H1 (cell line): ENCODE results near the gene UTP14C. TPM values are rescaled to one million over a fixed set of nuclear protein-coding genes. Genes with fewer than 3 reads are reported as not detected.

Experiments used
- CTCF ChIA-PET: fragments of 300-600 bp; sonication (Branson Sonifier 250); formaldehyde crosslinking; loops from one replicate; lab custom pipeline; 2021; ENCODE audit not compliant: partially characterized antibody; lab: Charles Lee
- POLR2A ChIA-PET: fragments of 300-600 bp; sonication (Branson Sonifier 250); formaldehyde crosslinking; loops from one replicate; lab custom pipeline; 2021; ENCODE audit warnings: inconsistent platforms; ENCODE audit not compliant: partially characterized antibody; lab: Charles Lee
- DNase-seq, 2 experiments: peaks; one replicate each; pipeline versions ENCODE4 v3.0.0 to v3.0.0-alpha.2; 2010 to 2022; ENCODE audit warnings: low spot score in 2 of 2, low read depth in 1 of 2, mixed read lengths in 1 of 2
- FAIRE-seq: peaks from 2 replicates; lab custom pipeline; 2011; peaks lifted over from hg19 to GRCh38; lab: Jason Lieb, UNC
- H2AFZ ChIP-seq: 2 replicates; pipeline ENCODE4 v1.8.1; 2012; ENCODE audit warnings: low read length, inconsistent platforms
- H2AK5ac ChIP-seq: 2 replicates; pipeline ENCODE4 v1.6.1; 2013; ENCODE audit warnings: low read depth, low read length
- H2BK120ac ChIP-seq: replicated peaks from 2 replicates; pipeline ENCODE3; 2013; ENCODE audit warnings: low read depth, low read length, inconsistent platforms
- H2BK12ac ChIP-seq: 2 replicates; pipeline ENCODE4 v1.6.1; 2013; ENCODE audit warnings: low read depth, low read length
- H2BK15ac ChIP-seq: 2 replicates; pipeline ENCODE4 v1.6.1; 2013; ENCODE audit warnings: low read length
- H2BK20ac ChIP-seq: 2 replicates; pipeline ENCODE4 v1.6.1; 2013; ENCODE audit warnings: low read length
- H2BK5ac ChIP-seq: 2 replicates; pipeline ENCODE4 v1.6.1; 2013; ENCODE audit warnings: low read depth, low read length
- H3K14ac ChIP-seq: 2 replicates; pipeline ENCODE4 v1.6.1; 2013; ENCODE audit warnings: inconsistent platforms; ENCODE audit not compliant: insufficient read length
- H3K18ac ChIP-seq: 2 replicates; pipeline ENCODE4 v1.6.1; 2013; ENCODE audit warnings: low read length; ENCODE audit errors: extremely low read depth
- H3K23ac ChIP-seq: 2 replicates; pipeline ENCODE4 v1.6.1; 2013; ENCODE audit warnings: inconsistent platforms; ENCODE audit not compliant: insufficient read length
- H3K23me2 ChIP-seq: 2 replicates; pipeline ENCODE4 v1.6.1; 2013; ENCODE audit warnings: low read depth, low read length
- H3K27ac ChIP-seq: 2 replicates; pipeline ENCODE4 v1.6.1; 2011; ENCODE audit warnings: low read depth, low read length, inconsistent platforms
- H3K27me3 ChIP-seq, 4 experiments: replicated peaks in 1 of 4; 1 replicate in 1 of 4; 2 replicates in 3 of 4; pipeline versions ENCODE4 v1.6.1 to v1.8.1; 2011 to 2013; ENCODE audit warnings: low read length in 3 of 4, mild to moderate bottlenecking in 3 of 4, inconsistent platforms in 2 of 4, mixed read lengths in 2 of 4, moderate library complexity in 1 of 4; ENCODE audit not compliant: control insufficient read depth in 3 of 4, insufficient read depth in 3 of 4; ENCODE audit errors: extremely low read depth in 1 of 4
- H3K36me3 ChIP-seq, 4 experiments: 2 replicates each; pipeline versions ENCODE4 v1.6.1 to v1.8.1; 2011 to 2013; ENCODE audit warnings: mild to moderate bottlenecking in 4 of 4, low read length in 3 of 4, moderate library complexity in 2 of 4, control low read depth in 1 of 4, inconsistent platforms in 1 of 4; ENCODE audit not compliant: insufficient read depth in 4 of 4, control insufficient read depth in 2 of 4
- H3K4ac ChIP-seq: replicated peaks from 2 replicates; pipeline ENCODE3; 2013; ENCODE audit warnings: low read length, low read depth, mixed read lengths, inconsistent platforms; ENCODE audit not compliant: insufficient read length
- H3K4me1 ChIP-seq, 4 experiments: replicated peaks in 1 of 4; 1 replicate in 1 of 4; 2 replicates in 3 of 4; pipeline versions ENCODE4 v1.6.1 to v1.8.1; 2011 to 2013; ENCODE audit warnings: low read length in 3 of 4, inconsistent platforms in 2 of 4, mixed read lengths in 1 of 4; ENCODE audit not compliant: insufficient read depth in 4 of 4, control insufficient read depth in 3 of 4
- H3K4me2 ChIP-seq, 2 experiments: 2 replicates each; pipeline versions ENCODE4 v1.6.1 to v1.8.1; 2011 to 2013; ENCODE audit warnings: low read depth in 2 of 2, low read length in 2 of 2, control low read depth in 1 of 2, inconsistent platforms in 1 of 2, mild to moderate bottlenecking in 1 of 2; ENCODE audit not compliant: insufficient read depth in 1 of 2
- H3K4me3 ChIP-seq, 4 experiments: fragments of 200-600, 300-600 bp in 1 of 4; sonication (generic), shearing (Covaris generic), sonication (Bioruptor Twin) in 1 of 4; 2 replicates each; pipeline versions ENCODE4 v1.5.1 to v1.8.1; 2011 to 2016; ENCODE audit warnings: low read length in 4 of 4, low read depth in 3 of 4, control low read depth in 2 of 4, inconsistent platforms in 2 of 4, mild to moderate bottlenecking in 2 of 4, mixed read lengths in 1 of 4, moderate library complexity in 1 of 4; ENCODE audit not compliant: insufficient read depth in 2 of 4; ENCODE audit errors: extremely low read depth in 1 of 4
- H3K56ac ChIP-seq: replicated peaks from 2 replicates; pipeline ENCODE3; 2013; ENCODE audit warnings: low read depth, mild to moderate bottlenecking, mixed read lengths, low read length, inconsistent platforms; ENCODE audit not compliant: insufficient read length
- H3K79me1 ChIP-seq: 2 replicates; pipeline ENCODE4 v1.6.1; 2013; ENCODE audit warnings: low read depth, low read length, control low read depth
- H3K79me2 ChIP-seq, 2 experiments: 2 replicates each; pipeline versions ENCODE4 v1.6.1 to v1.8.1; 2012 to 2013; ENCODE audit warnings: low read length in 2 of 2, mild to moderate bottlenecking in 2 of 2, inconsistent platforms in 1 of 2; ENCODE audit not compliant: insufficient read depth in 2 of 2, control insufficient read depth in 1 of 2
- H3K9ac ChIP-seq, 4 experiments: replicated peaks in 1 of 4; 1 replicate in 1 of 4; 2 replicates in 3 of 4; pipeline versions ENCODE4 v1.6.1 to v1.8.1; 2011 to 2013; ENCODE audit warnings: low read depth in 3 of 4, low read length in 3 of 4, control low read depth in 2 of 4, mild to moderate bottlenecking in 2 of 4, moderate library complexity in 2 of 4, inconsistent platforms in 1 of 4; ENCODE audit errors: extremely low read depth in 1 of 4
- H3K9me3 ChIP-seq, 2 experiments: 2 replicates each; pipeline versions ENCODE4 v1.6.1 to v1.8.1; 2012 to 2013; ENCODE audit warnings: mild to moderate bottlenecking in 2 of 2, moderate library complexity in 2 of 2, control low read depth in 1 of 2, inconsistent platforms in 1 of 2, low read depth in 1 of 2, low read length in 1 of 2, mixed read lengths in 1 of 2; ENCODE audit not compliant: insufficient read depth in 2 of 2
- H4K20me1 ChIP-seq, 2 experiments: replicated peaks in 1 of 2; 2 replicates each; pipeline versions ENCODE3 to v1.8.1; 2011 to 2013; ENCODE audit warnings: inconsistent platforms in 2 of 2, low read length in 2 of 2, mild to moderate bottlenecking in 1 of 2; ENCODE audit not compliant: insufficient read depth in 2 of 2, control insufficient read depth in 1 of 2
- H4K5ac ChIP-seq: 2 replicates; pipeline ENCODE4 v1.6.1; 2013; ENCODE audit warnings: low read length, low read depth, mixed read lengths, inconsistent platforms; ENCODE audit not compliant: insufficient read length
- H4K8ac ChIP-seq: 2 replicates; pipeline ENCODE4 v1.8.0; 2013; ENCODE audit warnings: mild to moderate bottlenecking, moderate library complexity, low read length, inconsistent platforms; ENCODE audit not compliant: insufficient read depth; ENCODE audit errors: extremely low read depth
- H4K91ac ChIP-seq: replicated peaks from 2 replicates; pipeline ENCODE3; 2013; ENCODE audit warnings: low read length, mixed read lengths, inconsistent platforms; ENCODE audit not compliant: insufficient read length
- GABPA ChIP-seq: IDR thresholded peaks from 2 replicates; pipeline ENCODE4 v1.6.1; 2011; ENCODE audit warnings: mild to moderate bottlenecking, low read length, moderate library complexity, borderline replicate concordance; ENCODE audit not compliant: insufficient read depth
- JUND ChIP-seq: IDR thresholded peaks from 2 replicates; pipeline ENCODE4 v1.6.1; 2011; ENCODE audit warnings: mild to moderate bottlenecking, improper control_type of control experiment, low read length
- WGBS, 2 experiments: shearing (Covaris generic) in 1 of 2; methylation state at CpG; one replicate each; pipeline versions ENCODE4 v1.1.6 to v1.1.7; 2013 to 2015; ENCODE audit warnings: low lambda C conversion rate in 2 of 2, mixed read lengths in 2 of 2, inconsistent platforms in 1 of 2, low coverage in 1 of 2, missing lambda C conversion rate in 1 of 2; ENCODE audit not compliant: insufficient replicate concordance in 2 of 2, insufficient coverage in 1 of 2, insufficient read length in 1 of 2; ENCODE audit errors: extremely low coverage in 1 of 2, missing lambda C conversion rate in 1 of 2; 5-methylcytosine and 5-hydroxymethylcytosine counted together
- polyA plus RNA-seq, 7 experiments: library from polyadenylated mRNA; depleted of rRNA in 3 of 7; stranded (reverse) in 5 of 7; unstranded in 2 of 7; fragments of >200 nt in 5 of 7; fragments of 200-250 nt in 2 of 7; gene quantifications; 1 replicate in 5 of 7; 2 replicates in 1 of 7; 4 replicates in 1 of 7; pipeline versions ENCODE4 v1.2.1 to v1.2.3, GENCODE V29; 2011 to 2013; ENCODE audit warnings: missing spikeins in 2 of 7, mixed read lengths in 2 of 7
- total RNA-seq: library from RNA; stranded (reverse); fragmentation: NEBNext Ultra II Directional; extraction: Animal tissue kit (Norgen Biotek cat#: 25700); gene quantifications from 2 replicates; pipeline ENCODE4 v1.2.1, GENCODE V29; 2021

The UTP14C gene
- total and polyA plus RNA-seq, 2 of the 8 experiments (the other 6 are each of a cell fraction or from before 2014, with no cell fraction given): 6.8 to 22.7 TPM

- H3K56ac ChIP-seq: no peak overlapping the region
- no peaks in the 10 kb centered on the region for H3K27me3 ChIP-seq
- no peak overlapping the region for H2BK12ac ChIP-seq
- no peak overlapping the region for H2BK120ac ChIP-seq
- H4K5ac ChIP-seq: no peak overlapping the region
- TF ChIP-seq JUND (no peak), GABPA (no peak)
- TF ChIP-seq, all 59 proteins: peak for 0
- no peaks in the 10 kb centered on the region for H4K20me1 ChIP-seq
- FAIRE-seq: no peak
- peaks cover 0 to 12% of the 10 kb centered on the region in 2 experiments; a peak in 2 of 4 replicates for H3K79me2 ChIP-seq
- ChIA-PET CTCF (interaction anchor here (0.9 to 1.7 kb wide), 6 partner anchors 8 to 99 kb away, joined by 3 to 6 read pairs (median 4); partner anchors contain the start of gene NEK5), POLR2A (no interaction called here)
- no peak overlapping the region for H2AFZ ChIP-seq
- no peak overlapping the region for H3K9ac ChIP-seq
- H4K91ac ChIP-seq: no peak overlapping the region
- H3K4me1 ChIP-seq: no peaks in the 10 kb centered on the region
- peaks cover 3 to 51% (median 23%) of the 10 kb centered on the region in 4 experiments; a peak in 7 of 8 replicates for H3K36me3 ChIP-seq
- no peak overlapping the region for H3K4me2 ChIP-seq
- no peak for DNase-seq
- H3K27ac ChIP-seq: no peak overlapping the region
- H3K4me3 ChIP-seq: no peak overlapping the region
- no peak overlapping the region for H2BK20ac ChIP-seq
- 94% methylated on average over 4 of the region's 4 CpGs; no CpG with 5 or more reads in 1 of the 2 experiments for WGBS, 2 experiments
- no peak overlapping the region for H4K8ac ChIP-seq
- no peak overlapping the region for H3K4ac ChIP-seq
- H3K79me1 ChIP-seq: no peaks in the 10 kb centered on the region
- no peak overlapping the region for H3K23ac ChIP-seq
- H3K9me3 ChIP-seq: peaks cover 12 to 14% of the 10 kb centered on the region in 2 experiments; a peak in 2 of 4 replicates
- H2AK5ac ChIP-seq: no peak overlapping the region
- no peak overlapping the region for H3K18ac ChIP-seq
- H3K14ac ChIP-seq: no peak overlapping the region
- no peaks in the 10 kb centered on the region for H3K23me2 ChIP-seq
- no peak overlapping the region for H2BK15ac ChIP-seq
- no peak overlapping the region for H2BK5ac ChIP-seq
Measured at GRCh38 chr13:52029569-52029968, 5.1 kb downstream of the UTP14C start.
